Anterior cingulate cortex (tissue), 58 donors: ENCODE data around the gene P2RY14.

Source experiments
- DNase-seq, 58 donors: peaks; one replicate each; lab custom pipeline; 2025; lab: John Stamatoyannopoulos, UW

The P2RY14 gene

GRCh38 chr3:151219056-151219455, 59.3 kb downstream of the P2RY14 start:
- DNase-seq = no peak

DNA sequence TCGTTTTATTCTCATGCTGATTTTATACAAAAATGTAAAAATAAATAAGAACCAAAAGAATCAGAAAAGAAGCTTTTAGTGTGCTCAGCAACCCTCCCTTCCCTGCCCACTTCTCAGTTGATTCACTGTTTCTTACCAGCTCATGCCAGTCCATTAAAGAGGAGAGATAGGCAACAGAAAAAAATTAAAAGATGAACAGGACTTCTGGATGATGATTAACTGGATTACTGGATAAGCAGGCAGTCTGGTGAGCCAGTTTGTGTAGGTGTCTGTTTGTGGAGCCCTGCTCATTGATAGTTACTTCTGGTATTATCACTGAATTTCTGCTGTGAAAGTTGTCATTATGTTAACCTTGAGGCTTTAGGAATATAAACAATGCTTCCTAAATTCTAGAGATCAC, 60.2 kb downstream of the P2RY14 start:
- DNase-seq = no peak

GRCh38 chr3:151216641-151217607, 61.4 kb downstream of the P2RY14 start:
- peak in 1 of 58 donors; percentile 5 for DNase-seq

DNA sequence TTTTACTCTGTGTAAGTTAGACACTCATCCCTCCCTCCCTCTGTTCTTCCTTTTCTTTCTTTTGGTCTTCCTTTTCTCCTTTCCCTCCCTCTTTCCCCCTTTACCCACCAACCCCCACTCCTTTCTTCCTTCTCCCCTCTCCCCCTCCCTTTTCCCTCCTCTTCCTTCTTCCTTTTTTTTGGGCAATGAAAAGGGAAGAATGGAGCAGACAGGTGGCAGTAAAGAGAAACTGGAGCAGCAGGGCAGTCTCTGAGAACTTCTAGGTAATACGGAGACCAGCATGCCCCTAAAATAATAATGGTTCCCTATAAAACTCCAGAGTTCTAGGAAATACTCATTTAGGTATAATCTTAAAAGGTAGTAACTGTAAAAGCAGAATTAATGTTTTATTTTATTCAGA, 63.9 kb downstream of the P2RY14 start:
- DNase-seq = no peak

DNA sequence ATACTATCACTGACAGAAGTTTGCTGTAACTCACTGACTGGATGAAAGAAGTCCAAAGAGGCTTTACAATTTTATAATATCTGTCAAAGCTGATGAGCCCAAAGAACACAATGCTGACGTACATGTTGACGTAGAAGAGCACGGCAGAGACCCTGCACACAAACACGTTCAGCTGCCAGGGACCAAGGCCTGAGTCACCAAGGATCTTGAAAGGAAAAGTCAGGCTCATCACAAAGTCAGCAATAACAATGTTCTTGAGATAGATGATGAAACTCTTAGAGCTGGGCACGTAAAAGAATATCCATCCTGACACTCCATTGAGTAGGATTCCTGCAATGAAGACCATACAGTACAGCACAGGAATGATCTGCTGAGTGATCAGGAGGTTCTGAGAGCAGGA, 64.5 kb downstream of the P2RY14 start:
- no peak for DNase-seq

DNA sequence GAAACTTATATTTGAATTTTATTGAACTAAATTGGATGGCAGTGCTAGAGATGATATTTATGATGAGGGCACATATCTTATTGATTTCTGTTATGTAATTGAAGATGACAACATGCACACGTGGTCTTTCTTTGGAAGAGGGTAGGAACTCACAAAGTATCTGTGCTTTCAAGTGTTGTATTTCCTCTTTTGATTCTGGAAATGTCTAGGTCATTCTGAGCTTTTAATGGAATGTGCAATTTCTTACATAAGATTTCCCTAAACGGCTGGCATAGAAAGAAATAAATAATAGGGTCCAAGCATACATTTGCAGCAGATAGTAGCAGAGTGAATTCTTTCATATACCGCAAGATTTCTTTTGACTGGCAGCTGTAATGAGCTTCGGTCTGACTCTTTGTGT, 65.2 kb downstream of the P2RY14 start:
- DNase-seq = no peak

DNA sequence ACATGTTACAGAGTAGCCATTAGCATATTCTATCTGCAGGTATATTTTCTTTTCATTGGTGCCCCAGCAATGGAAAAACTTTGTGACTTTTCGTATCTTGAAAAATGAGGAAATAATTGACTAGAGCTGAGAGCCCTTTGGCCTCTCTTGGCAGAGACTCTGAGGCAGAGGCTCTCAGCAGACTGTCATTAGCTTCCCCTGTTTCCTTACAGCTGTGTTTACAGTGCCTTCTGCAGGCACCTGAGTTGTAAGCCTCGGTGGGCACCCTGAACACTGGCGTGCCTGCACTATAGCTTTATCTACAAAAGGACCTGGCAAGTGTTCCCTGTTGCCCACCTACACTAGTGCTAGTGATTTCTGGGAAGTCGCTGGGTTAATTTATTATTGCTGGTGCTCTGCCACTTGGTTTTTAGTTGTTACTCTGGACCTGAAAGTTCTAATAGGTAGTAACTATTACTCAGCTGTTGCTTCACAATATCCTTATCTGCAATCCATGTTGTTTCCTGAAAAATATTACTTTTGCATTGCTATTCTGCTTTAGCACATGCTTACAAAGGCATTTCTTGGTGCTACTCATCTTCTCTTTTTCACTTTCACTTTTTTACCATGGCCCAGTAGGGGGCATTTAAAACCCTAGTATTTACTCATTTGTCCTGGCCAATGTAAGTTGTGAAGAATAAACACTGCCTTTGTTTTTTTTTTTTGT, 67.5 kb downstream of the P2RY14 start:
- DNase-seq = no peak

DNA sequence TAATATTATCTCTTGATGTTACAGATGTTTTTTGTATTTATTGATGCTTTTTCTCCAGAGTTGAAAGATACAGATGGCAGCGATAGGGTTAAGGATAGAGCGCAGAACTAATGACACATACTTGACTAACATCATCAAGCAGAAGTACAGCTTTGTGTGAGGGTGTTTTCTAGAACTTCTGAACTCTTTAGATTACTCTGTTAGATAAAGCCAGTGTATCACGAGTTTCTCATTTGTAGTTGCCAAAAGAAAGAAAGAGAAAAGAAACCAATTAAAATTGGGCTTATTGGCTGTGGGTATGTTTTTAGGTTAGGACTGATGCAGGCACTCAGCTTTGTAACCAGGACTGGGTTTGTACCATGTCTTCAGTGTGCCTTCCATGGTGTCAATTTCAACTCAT, 68.7 kb downstream of the P2RY14 start:
- no peak for DNase-seq

- no peak for DNase-seq
These were observed 72.1 kb downstream of the P2RY14 start for GRCh38 chr3:151206201-151206600.

GRCh38 chr3:151205482-151205881, 72.9 kb downstream of the P2RY14 start:
- no peak for DNase-seq

- no peak for DNase-seq
These were observed 73.6 kb downstream of the P2RY14 start for GRCh38 chr3:151204530-151205402.

DNA sequence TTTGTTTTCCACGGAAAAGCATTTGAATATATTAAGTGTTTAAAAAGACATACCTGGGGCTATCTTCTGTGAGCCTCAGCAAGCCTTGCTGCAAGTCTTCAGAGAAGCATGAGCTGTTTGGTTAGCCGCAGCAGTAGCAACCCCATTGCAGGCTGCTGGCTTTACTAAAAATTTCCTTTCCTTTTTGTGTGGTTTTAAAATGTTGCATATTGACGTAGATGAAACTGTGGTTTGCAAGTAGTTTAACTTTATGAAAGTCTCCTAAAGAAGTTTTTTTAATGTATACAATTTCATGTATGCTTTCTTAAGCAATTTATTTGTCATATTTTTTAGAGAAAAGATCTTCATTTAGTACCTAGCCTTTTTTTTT, 75.3 kb downstream of the P2RY14 start, which contains the start of gene GPR171:
GPR171 (minus strand) TSS at position 166 of the 370 bp plus-strand sequence. CDS start 3,830 bp downstream, outside the sequence.
- DNase-seq = no peak

DNA sequence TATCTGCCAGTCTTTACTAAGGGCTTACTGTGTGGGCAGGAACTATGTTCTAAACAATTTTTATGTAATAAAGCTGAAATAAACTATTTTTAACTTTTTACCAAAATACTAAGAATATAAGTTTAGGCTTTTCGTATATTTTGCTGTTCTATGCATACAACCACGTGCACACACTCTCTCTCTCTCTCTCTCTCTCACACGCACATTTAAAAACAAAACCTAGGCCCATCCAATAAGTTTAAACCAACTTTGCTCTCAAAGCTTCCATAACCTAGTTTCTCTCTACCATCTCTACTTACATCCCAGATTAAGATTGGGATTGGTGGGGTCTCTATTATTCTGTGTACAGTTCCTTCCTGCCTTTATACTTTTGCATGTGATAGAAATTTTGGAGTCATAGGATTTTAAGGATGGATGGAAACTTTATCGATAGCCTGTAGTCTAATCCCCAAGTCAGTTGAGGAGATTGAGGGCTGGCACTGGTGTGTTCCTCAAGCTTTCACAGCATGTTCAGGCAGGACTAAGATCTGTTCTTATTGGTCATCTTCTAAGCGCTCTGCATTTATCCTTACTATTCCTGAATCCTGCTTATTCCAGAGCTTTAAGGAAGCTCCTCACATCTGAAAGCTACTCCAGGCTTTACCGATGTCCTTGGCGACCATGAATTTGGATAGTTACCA, 77.2 kb downstream of the P2RY14 start:
- DNase-seq = no peak

- DNase-seq = no peak
These were observed 77.8 kb downstream of the P2RY14 start for GRCh38 chr3:151200586-151200985.

DNA sequence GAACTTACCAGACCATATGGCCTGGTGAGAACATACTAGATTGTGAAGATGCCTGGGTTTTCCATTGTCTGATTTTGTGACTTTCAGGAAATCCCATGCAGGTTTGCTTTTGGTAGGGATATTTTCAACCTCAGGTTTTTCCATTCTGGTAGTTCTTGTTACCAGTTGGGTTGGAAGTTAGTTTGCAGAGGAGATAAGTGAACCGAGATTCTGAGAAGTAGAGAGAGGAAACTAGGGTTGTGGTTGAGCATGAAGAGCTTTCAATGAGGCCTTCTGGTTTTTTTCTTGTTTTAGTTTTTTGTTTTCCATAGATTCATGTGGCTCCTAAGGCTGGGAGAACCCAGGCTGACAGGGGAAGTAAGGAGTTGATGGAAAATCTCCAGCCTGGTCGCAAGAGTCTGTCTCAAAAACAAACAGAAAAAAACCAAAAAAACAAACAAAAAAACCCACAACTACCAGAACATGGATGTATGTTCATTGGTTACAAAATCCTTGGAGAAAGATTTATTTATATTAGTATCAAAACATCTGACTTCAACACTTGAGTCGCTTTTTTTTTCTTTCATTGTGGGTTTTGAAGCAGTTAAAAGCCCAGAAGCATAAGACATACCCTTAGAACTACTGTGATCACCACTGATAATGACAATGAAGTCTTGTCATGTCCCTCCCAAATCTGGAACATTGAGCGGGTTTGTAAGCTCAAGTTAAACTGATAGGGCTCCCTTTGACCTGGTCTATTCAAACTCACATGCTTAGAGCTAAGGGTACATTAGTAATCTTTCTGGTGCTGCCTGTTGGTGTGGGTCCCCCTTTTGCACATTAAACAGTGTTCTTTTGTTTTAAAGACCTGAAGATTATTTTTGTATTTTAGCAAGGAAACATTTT, 78.5 kb downstream of the P2RY14 start:
- no peak for DNase-seq

- DNase-seq = no peak
These were observed 79.5 kb downstream of the P2RY14 start for GRCh38 chr3:151198849-151199248.

DNA sequence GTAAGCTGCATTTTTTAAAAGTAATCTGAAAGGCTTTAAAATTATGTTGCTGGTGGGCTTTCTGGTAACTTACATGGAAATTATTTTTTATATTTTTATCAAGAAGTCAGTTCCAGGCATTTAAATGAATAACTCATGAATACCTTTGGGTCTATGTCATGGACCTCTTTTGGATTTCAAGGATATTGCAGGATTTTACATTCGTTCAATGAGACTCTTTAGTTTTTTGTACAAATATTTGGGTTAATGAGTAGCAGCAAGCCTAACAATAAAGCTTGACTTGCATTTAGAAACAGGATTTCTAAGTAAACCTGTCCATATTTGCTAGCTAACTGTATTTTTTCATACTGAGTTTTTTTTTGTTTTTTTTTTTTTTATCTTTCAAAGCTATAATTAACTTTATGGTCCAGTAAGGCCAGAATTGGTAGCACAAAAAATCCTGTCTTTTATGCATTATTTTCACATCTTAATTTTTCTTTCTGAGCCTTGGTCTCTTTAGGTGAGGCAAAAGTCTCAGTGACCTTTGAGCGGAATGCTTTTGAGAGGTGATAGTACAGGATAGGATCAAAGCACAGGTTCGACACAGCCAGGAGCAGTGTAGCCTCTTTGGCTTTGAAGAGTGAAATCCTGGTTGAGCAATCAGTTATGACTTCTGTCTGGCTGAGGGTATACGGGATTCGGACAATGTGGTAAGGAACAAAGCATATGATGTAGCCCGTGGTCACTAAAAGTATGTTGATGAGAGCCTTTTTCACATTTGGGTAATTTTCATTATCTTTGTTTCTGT, 80.2 kb downstream of the P2RY14 start:
- DNase-seq = no peak

DNA sequence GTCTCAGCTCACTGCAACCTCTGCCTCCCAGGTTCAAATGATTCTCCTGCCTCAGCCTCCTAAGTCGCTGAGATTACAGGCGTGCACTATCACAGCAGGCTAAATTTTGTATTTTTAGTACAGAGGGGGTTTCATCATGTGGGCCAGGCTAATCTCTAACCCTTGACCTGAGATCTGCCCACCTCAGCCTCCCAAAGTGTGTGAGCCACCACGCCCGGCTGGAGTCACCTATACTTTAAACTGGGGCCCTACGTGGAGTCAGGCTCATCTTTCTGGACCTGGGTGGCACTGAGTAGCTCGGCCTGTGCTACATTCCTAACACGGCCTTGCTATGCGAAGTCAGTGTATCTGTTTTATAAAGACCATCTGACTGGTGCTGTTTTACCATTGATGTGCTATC, 81.1 kb downstream of the P2RY14 start:
- DNase-seq = no peak
